Measurements from ENCODE around the gene SCN2B. TPM values are rescaled to one million over a fixed set of nuclear protein-coding genes. Genes with fewer than 3 reads are reported as not detected.

SCN2B gene
- total and polyA plus RNA-seq, 10 of the 15 experiments (the other 5 are each of a cell fraction or from before 2014, with no cell fraction given) = 0.01 TPM; not detected in 9

GRCh38 chr11:118143661-118144185 is 32.7 kb downstream of the SCN2B start:
- Histone ChIP-seq H3K4me3 (no peak overlapping the region), H3K79me2 (ENCODE audit: control insufficient read depth, insufficient read depth, low read length) (no peaks in the 10 kb centered on the region), H3K4me1 (ENCODE audit: control insufficient read depth, insufficient read depth, low read length) (no peaks in the 10 kb centered on the region), H4K20me1 (ENCODE audit: control insufficient read depth, insufficient read depth) (no peaks in the 10 kb centered on the region), H3K27ac (ENCODE audit: control insufficient read depth, insufficient read depth) (no peak overlapping the region), H3K9me3 (replicated peaks; ENCODE audit: control insufficient read depth, insufficient read depth, low read length) (no peaks in the 10 kb centered on the region), H2AFZ (ENCODE audit: control insufficient read depth, low read depth, low read length) (no peak overlapping the region), H3K27me3 (replicated peaks in 1 of 2; ENCODE audit: control insufficient read depth in 2 of 2, insufficient read depth in 2 of 2, low read length in 1 of 2) (peaks cover 3 to 12% of the 10 kb centered on the region in 2 experiments; a peak in 2 of 4 replicates), H3K4me2 (ENCODE audit: control insufficient read depth, insufficient read depth) (no peak overlapping the region), H3K9ac (ENCODE audit: control insufficient read depth, insufficient read depth, low read length) (no peak overlapping the region), H3K36me3 (ENCODE audit: control insufficient read depth in 2 of 2, insufficient read depth in 2 of 2, low read length in 1 of 2) (no peaks in the 10 kb centered on the region)
- ATAC-seq (no peak), FAIRE-seq (no peak), DNase-seq (ENCODE audit: low read depth, low spot score) (no peak)
- BruUV-seq (replicated peaks) = no TSS peak
- RAD21 ChIA-PET (ENCODE audit: unreplicated experiment) = interaction anchor here (0.9 to 7.7 kb wide), 8 partner anchors 22 to 210 kb away, joined by 3 to 52 read pairs (median 3); no protein-coding TSS in a partner anchor
- WGBS (ENCODE audit: insufficient coverage, insufficient replicate concordance, low lambda C conversion rate, missing lambda C conversion rate) = 25% methylated on average over 12 of the region's 12 CpGs
- no peak for TF ChIP-seq SMAD1 (IDR thresholded peaks at IDR 0.05; ENCODE audit: low read depth, partially characterized antibody)
- TF ChIP-seq BHLHE40 (IDR thresholded peaks at IDR 0.05; ENCODE audit: borderline replicate concordance in 1 of 2, low read depth in 2 of 2, low read length in 1 of 2) = no peak
- no peak for TF ChIP-seq RAD51 (IDR thresholded peaks at IDR 0.05)
- POLR2A ChIA-PET = no interaction called here
- in situ Hi-C loops (cut with MboI) = no loop called here
- CTCF ChIA-PET = interaction anchor here (1.0 to 7.7 kb wide), 14 partner anchors 10 to 515 kb away, joined by 3 to 85 read pairs (median 4); no protein-coding TSS in a partner anchor
- intact Hi-C loops (cut with micrococcal nuclease; ENCODE audit: unreplicated experiment) = no loop called here
- SMC1A ChIA-PET (ENCODE audit: uncharacterized antibody, unreplicated experiment) = interaction anchor here (0.8 to 7.6 kb wide), 7 partner anchors 10 to 336 kb away, joined by 3 to 49 read pairs (median 4); no protein-coding TSS in a partner anchor

DNA sequence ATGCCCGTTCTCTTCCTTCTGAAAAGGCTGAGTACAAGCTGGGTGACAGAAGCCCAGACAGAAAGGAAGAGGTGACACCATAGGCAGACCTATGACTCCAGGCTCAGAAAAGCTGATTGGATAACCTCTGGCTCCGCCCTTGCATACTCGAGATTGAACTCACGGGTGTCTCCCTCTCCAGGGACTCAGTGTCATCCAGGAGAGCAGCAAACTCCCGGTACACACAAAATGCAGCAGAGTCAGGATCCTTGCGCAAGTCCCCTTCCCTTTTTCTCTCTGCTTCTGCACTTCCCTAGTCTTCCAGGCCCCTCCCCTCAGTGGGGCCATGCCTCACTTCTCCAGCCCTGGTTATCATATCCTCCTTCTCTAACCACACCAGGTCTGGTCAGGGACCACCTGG is 33.6 kb downstream of the SCN2B start:
- Histone ChIP-seq H3K9me3 (replicated peaks; ENCODE audit: control insufficient read depth, insufficient read depth, low read length) (no peaks in the 10 kb centered on the region), H3K79me2 (ENCODE audit: control insufficient read depth, insufficient read depth, low read length) (no peaks in the 10 kb centered on the region), H3K4me1 (ENCODE audit: control insufficient read depth, insufficient read depth, low read length) (no peaks in the 10 kb centered on the region), H3K4me2 (ENCODE audit: control insufficient read depth, insufficient read depth) (no peak overlapping the region), H3K9ac (ENCODE audit: control insufficient read depth, insufficient read depth, low read length) (no peak overlapping the region), H3K27me3 (replicated peaks in 1 of 2; ENCODE audit: control insufficient read depth in 2 of 2, insufficient read depth in 2 of 2, low read length in 1 of 2) (peaks cover 3 to 12% of the 10 kb centered on the region in 2 experiments; a peak in 2 of 4 replicates), H3K27ac (ENCODE audit: control insufficient read depth, insufficient read depth) (no peak overlapping the region), H2AFZ (ENCODE audit: control insufficient read depth, low read depth, low read length) (no peak overlapping the region; the same call in 1 of the 2 replicates), H3K36me3 (ENCODE audit: control insufficient read depth in 2 of 2, insufficient read depth in 2 of 2, low read length in 1 of 2) (no peaks in the 10 kb centered on the region), H4K20me1 (ENCODE audit: control insufficient read depth, insufficient read depth) (no peaks in the 10 kb centered on the region), H3K4me3 (no peak overlapping the region)
- intact Hi-C loops (cut with micrococcal nuclease; ENCODE audit: unreplicated experiment) = no loop called here
- ChIA-PET SMC1A (ENCODE audit: uncharacterized antibody, unreplicated experiment) (interaction anchor here (0.7 to 7.6 kb wide), 6 partner anchors 9 to 411 kb away, joined by 3 to 49 read pairs (median 4); no protein-coding TSS in a partner anchor), POLR2A (no interaction called here), CTCF (interaction anchor here (1.5 to 7.7 kb wide), 8 partner anchors 9 to 468 kb away, joined by 3 to 85 read pairs (median 10); no protein-coding TSS in a partner anchor), RAD21 (ENCODE audit: unreplicated experiment) (interaction anchor here (1.4 to 7.7 kb wide), 4 partner anchors 22 to 149 kb away, joined by 3 to 52 read pairs (median 5); no protein-coding TSS in a partner anchor)
- no peak for ATAC-seq
- in situ Hi-C loops (cut with MboI) = no loop called here
- FAIRE-seq = no peak
- DNase-seq (ENCODE audit: low read depth, low spot score) = no peak
- no peak for TF ChIP-seq NR2F1 (conservative IDR thresholded peaks at IDR 0.05)
- 0 out of 2 replicates have a peak, but pooled peaks have one; percentile 2 for TF ChIP-seq SPI1 (IDR thresholded peaks at IDR 0.05; ENCODE audit: borderline replicate concordance, insufficient read depth, low read depth, low read length)
- 7% methylated on average over 6 of the region's 6 CpGs for WGBS (ENCODE audit: insufficient coverage, insufficient replicate concordance, low lambda C conversion rate, missing lambda C conversion rate)
- no TSS peak for BruUV-seq (replicated peaks)
